HepG2 (cell line): ENCODE measurements around the gene PTPN3. TPM values are rescaled to one million over a fixed set of nuclear protein-coding genes. Genes with fewer than 3 reads are reported as not detected.

Experiments
- ARID5B ChIP-seq: IDR thresholded peaks from 2 replicates; pipeline ENCODE4 v1.4.0; 2020; ENCODE audit warnings: mild to moderate bottlenecking, missing genetic modification reagents
- BCLAF1 ChIP-seq: fragments of 450-650 bp; IDR thresholded peaks from 2 replicates; pipeline ENCODE4 v1.6.1; 2017; ENCODE audit warnings: mild to moderate bottlenecking
- BRF2 ChIP-seq: sonication (generic); formaldehyde crosslinking; IDR thresholded peaks from 2 replicates; pipeline ENCODE4 v1.8.1; 2022; ENCODE audit warnings: mild to moderate bottlenecking, missing genetic modification reagents
- GFI1 ChIP-seq: sonication (generic); formaldehyde crosslinking; IDR thresholded peaks from 2 replicates; pipeline ENCODE4 v1.5.0; 2020; ENCODE audit warnings: missing genetic modification reagents, mild to moderate bottlenecking, borderline replicate concordance
- MAF1 ChIP-seq: sonication (generic); formaldehyde crosslinking; IDR thresholded peaks from 2 replicates; pipeline ENCODE4 v1.5.0; 2020; ENCODE audit warnings: missing genetic modification reagents, borderline replicate concordance
- MXD4 ChIP-seq: IDR thresholded peaks from 2 replicates; pipeline ENCODE4 v1.6.1; 2016; ENCODE audit warnings: mild to moderate bottlenecking, missing biosample characterization, missing genetic modification reagents
- NCOA2 ChIP-seq: sonication (generic); formaldehyde crosslinking; IDR thresholded peaks from 2 replicates; pipeline ENCODE4 v1.8.0; 2022; ENCODE audit warnings: inconsistent platforms
- NFKBIZ ChIP-seq: IDR thresholded peaks from 2 replicates; pipeline ENCODE4 v1.6.1; 2018; ENCODE audit warnings: missing genetic modification reagents, missing compliant biosample characterization
- PCBP1 ChIP-seq: fragments of 200-400 bp; formaldehyde crosslinking; IDR thresholded peaks from 2 replicates; pipeline ENCODE4 v1.6.1; 2017; ENCODE audit warnings: mild to moderate bottlenecking, low read depth, low read length, borderline replicate concordance
- PHF21A ChIP-seq: sonication (generic); formaldehyde crosslinking; IDR thresholded peaks from 2 replicates; pipeline ENCODE4 v1.5.0; 2020; ENCODE audit warnings: mild to moderate bottlenecking, missing genetic modification reagents
- SMAD3 ChIP-seq: sonication (generic); formaldehyde crosslinking; IDR thresholded peaks from 2 replicates; pipeline ENCODE4 v1.4.0; 2020; ENCODE audit warnings: missing genetic modification reagents
- TBL1XR1 ChIP-seq: fragments of 150-350 bp; IDR thresholded peaks from 2 replicates; pipeline ENCODE4 v1.6.1; 2014; ENCODE audit warnings: borderline replicate concordance, low read length; ENCODE audit not compliant: partially characterized antibody
- TEAD2 ChIP-seq: sonication (generic); formaldehyde crosslinking; IDR thresholded peaks from 2 replicates; pipeline ENCODE4 v1.9.0; 2021; ENCODE audit warnings: missing genetic modification reagents
- ZFP1 ChIP-seq: IDR thresholded peaks from 2 replicates; pipeline ENCODE4 v1.6.1; 2016
- ZFY ChIP-seq: sonication (generic); formaldehyde crosslinking; IDR thresholded peaks from 2 replicates; pipeline ENCODE4 v1.4.0; 2020; ENCODE audit warnings: missing genetic modification reagents
- ZFYVE20 ChIP-seq: sonication (generic); formaldehyde crosslinking; IDR thresholded peaks from 2 replicates; pipeline ENCODE4 v1.8.0; 2023; ENCODE audit warnings: low read depth, mild to moderate bottlenecking, moderate library complexity, missing genetic modification reagents, borderline replicate concordance
- ZMAT5 ChIP-seq: sonication (generic); formaldehyde crosslinking; IDR thresholded peaks from 2 replicates; pipeline ENCODE4 v1.5.0; 2020; ENCODE audit warnings: mild to moderate bottlenecking, low read depth, missing genetic modification reagents, borderline replicate concordance
- ZNF256 ChIP-seq: sonication (generic); formaldehyde crosslinking; conservative IDR thresholded peaks from 2 replicates; pipeline ENCODE4 v1.4.0; 2020; ENCODE audit warnings: missing genetic modification reagents
- ZXDC ChIP-seq: sonication (generic); formaldehyde crosslinking; IDR thresholded peaks from 2 replicates; pipeline ENCODE4 v1.5.0; 2020; ENCODE audit warnings: mild to moderate bottlenecking, missing genetic modification reagents
- polyA plus RNA-seq, 8 experiments: library from polyadenylated mRNA; depleted of rRNA in 3 of 8; stranded (reverse) in 7 of 8; unstranded in 1 of 8; fragments of >200 nt; fragmentation: Illumina TruSeq in 4 of 8; extraction: Trizol in 4 of 8; gene quantifications; 2 replicates each; pipeline versions ENCODE4 v1.2.1 to v1.2.3, GENCODE V29; 2011 to 2016; ENCODE audit warnings: low read depth in 4 of 8, missing spikeins in 1 of 8, mixed read lengths in 1 of 8; ENCODE audit not compliant: insufficient read depth in 1 of 8
- total RNA-seq, 5 experiments: library from RNA; depleted of rRNA; stranded (reverse); fragments of >200 nt; fragmentation: Illumina TruSeq; extraction: Trizol; gene quantifications; 2 replicates each; pipeline ENCODE4 v1.2.3, GENCODE V29; 2016; ENCODE audit warnings: low read depth in 1 of 5

Gene PTPN3
- total and polyA plus RNA-seq, 2 of the 13 experiments (the other 11 are each of a cell fraction or from before 2014, with no cell fraction given): 5.6 to 20.5 TPM

GRCh38 chr9:109477258-109478050 lies 20.7 kb downstream of the PTPN3 start (continued):
- TF ChIP-seq ZNF256 (CRISPR knock-in tag) (no peak), MAF1 (CRISPR knock-in tag) (no peak), MXD4 (peak; percentile 21; the same call in 1 of the 2 replicates), ZMAT5 (no peak), SMAD3 (peak; percentile 63), PHF21A (CRISPR knock-in tag) (peak; percentile 97), TBL1XR1 (no peak), BRF2 (CRISPR knock-in tag) (no peak), ARID5B (peak; percentile 81), BCLAF1 (no peak), GFI1 (CRISPR knock-in tag) (peak; percentile 52; the same call in 1 of the 2 replicates), ZXDC (CRISPR knock-in tag) (no peak; the same call in 1 of the 2 replicates), NCOA2 (CRISPR knock-in tag) (peak; percentile 60), NFKBIZ (CRISPR knock-in tag) (0 out of 2 replicates have a peak, but pooled peaks have one; percentile 34), TEAD2 (no peak), ZFP1 (no peak), ZFY (CRISPR knock-in tag) (peak; percentile 82), PCBP1 (no peak), ZFYVE20 (CRISPR knock-in tag) (no peak)
